HG03196 (cell line): ENCODE results near the gene ST6GALNAC3.

Experiments used
- ATAC-seq: cut with Tn5 transposase; IDR thresholded peaks from one replicate; pipeline ENCODE4 v1.9.1; 2021; ENCODE audit not compliant: unreplicated experiment

ST6GALNAC3 gene

DNA sequence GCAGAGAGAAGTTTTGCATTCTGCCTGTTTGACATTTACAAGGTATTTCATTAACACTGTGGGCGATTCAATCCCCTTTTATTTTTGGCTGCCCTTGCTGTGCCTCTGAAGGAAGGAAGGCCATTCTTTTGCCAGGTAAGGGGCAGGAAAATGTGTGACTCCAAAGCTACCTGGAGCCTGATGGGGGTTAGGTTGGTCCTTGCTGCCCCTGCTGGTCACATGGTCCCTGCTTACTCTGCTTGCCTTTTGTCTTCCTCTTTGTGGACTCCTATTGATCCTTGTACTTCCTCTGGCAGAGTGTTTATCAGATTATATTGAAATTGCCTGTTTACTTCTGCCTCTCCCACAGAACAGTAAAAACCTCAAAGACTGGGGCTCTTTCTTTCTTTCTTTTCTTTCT lies 65.7 kb downstream of the ST6GALNAC3 start:
- no peak for ATAC-seq

DNA sequence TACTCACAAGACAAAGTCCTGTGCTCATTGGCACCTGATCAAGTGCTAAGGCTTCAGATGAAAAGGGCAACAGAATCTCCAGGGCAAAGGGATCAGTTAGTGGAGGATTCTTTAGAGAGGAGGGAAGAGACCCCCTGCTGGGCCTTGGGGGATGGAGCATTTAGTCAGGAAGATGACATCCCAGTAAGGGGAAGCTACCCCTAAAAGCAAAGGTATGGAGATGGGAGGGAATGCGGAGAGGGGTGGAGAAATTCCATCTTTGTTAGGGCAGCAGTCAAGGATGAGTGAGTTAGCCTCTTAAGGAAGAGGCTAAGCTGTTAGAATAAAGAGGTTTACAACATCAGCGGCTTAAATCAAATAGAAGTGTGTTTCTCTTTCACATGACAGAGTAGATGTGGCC lies 67.4 kb downstream of the ST6GALNAC3 start:
- ATAC-seq = no peak

GRCh38 chr1:76142771-76143540 lies 68.4 kb downstream of the ST6GALNAC3 start:
- no peak for ATAC-seq

DNA sequence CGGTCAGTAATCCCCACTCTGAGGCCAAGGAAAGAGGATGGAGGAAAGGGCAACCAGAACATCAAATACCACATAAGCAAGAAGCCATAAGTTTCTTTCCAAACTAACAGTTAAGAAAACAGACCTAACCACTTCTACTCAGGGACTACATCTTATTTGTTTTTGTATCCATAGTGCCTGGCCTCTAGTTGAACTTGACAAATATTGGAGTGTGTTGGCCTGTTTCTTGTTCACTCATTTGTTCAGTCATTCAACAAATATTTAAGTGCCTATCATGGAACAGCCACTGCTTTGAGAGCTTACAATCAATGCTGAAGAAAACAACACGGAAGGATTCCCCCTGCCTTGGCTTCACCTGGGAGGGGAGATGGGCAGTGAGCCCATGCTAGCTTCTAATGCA lies 69.7 kb downstream of the ST6GALNAC3 start:
- ATAC-seq = no peak

- ATAC-seq = no peak
These were observed 70.8 kb downstream of the ST6GALNAC3 start for GRCh38 chr1:76145332-76145731.

DNA sequence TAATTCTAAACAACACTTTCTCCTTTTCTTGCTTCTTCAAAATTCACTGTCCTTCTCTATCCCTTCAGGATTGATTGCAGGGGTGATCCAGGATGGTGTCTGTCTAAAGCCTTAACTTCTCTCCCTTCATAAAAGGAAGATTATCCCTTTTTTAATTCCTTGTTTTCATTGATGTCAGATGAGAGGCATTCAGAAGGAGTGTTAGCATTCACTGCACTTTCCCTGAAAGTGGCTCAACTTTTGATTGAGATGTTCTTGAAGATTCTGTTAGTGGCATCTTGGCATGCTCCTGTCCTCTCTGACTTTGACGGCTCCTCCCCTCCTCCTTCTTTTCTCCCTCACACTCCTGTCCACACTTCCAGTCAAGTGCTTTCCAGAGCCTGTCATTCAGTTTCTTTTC lies 71.6 kb downstream of the ST6GALNAC3 start:
- no peak for ATAC-seq

- no peak for ATAC-seq
These were observed 73.4 kb downstream of the ST6GALNAC3 start for GRCh38 chr1:76147917-76148316.

DNA sequence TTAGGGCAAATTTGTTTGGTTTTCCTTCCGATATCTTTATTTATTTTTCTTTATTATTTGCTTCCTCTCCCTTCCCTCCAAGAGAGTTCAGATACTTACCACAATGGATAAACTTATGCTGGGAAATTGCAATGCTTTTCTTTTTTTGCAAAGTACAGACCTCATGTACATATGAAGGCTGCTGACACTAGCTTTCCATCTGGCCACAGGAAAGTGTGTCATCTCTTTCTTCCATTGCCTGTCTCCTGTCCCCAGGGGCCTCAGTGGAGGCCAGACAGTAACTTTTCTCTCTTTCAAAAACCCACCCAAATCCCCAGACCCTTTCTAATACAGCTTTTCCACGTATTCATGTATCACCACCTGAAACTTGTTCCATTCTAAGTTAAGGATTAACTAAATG lies 73.9 kb downstream of the ST6GALNAC3 start:
- no peak for ATAC-seq

DNA sequence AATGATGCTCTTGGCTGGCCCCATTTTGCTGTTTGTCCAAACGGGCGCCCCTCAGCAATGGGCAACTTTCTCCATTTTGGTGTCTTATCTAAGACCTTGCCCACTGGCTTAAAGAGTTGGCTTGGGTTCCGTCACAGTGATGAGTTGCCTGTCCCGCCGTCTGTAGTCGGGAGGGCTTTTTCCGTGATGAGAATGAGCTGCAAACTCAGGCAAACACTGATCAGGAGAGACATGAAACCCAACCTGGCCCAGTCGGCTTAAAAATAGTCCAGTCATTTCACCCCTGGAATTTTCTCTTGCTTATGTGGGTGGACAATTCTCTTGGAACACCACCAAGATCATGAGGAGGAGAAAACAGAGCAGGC lies 79.3 kb downstream of the ST6GALNAC3 start:
- ATAC-seq = no peak

GRCh38 chr1:76154206-76154956 lies 79.8 kb downstream of the ST6GALNAC3 start:
- ATAC-seq = peak; percentile 97

GRCh38 chr1:76156987-76157386 lies 82.4 kb downstream of the ST6GALNAC3 start:
- ATAC-seq = no peak

DNA sequence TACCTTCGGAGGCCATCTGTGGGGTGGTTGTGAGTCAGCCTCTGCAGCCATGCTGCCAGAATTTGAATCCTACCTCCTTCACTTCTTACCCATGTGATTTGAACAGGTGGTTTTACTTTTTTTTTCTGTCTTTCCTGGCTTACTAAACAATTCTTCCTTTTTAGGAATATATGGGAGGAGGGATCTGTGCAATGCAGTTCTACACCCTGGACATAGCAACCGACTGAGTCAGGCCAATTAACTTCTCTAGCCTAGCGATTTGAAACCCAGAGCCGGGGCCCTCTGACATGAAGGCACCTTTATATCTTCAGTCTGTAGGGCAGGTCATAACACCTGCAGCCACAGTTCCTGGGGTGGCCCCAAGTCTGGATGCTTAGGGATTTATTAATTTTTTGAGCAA lies 83.6 kb downstream of the ST6GALNAC3 start:
- no peak for ATAC-seq

DNA sequence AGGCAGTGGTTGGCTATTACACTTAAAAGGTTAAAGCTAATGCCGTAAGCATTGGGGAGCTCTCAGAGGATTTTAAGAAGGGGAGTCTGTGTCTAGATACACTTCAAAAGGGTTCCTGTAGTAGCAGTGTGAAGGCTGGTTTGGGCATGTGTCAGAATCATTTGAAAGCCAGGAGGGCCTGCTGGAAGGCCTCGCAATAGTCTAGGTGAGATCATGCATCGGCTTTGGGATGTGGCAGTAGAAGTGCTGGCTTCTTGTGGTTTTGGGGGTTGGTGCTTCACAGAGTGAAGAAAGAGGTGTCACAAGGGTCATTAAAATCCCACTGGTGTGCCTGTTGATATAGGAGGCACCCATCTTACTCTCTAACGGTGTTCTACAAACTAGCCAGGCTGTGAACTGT lies 85.7 kb downstream of the ST6GALNAC3 start:
- no peak for ATAC-seq

DNA sequence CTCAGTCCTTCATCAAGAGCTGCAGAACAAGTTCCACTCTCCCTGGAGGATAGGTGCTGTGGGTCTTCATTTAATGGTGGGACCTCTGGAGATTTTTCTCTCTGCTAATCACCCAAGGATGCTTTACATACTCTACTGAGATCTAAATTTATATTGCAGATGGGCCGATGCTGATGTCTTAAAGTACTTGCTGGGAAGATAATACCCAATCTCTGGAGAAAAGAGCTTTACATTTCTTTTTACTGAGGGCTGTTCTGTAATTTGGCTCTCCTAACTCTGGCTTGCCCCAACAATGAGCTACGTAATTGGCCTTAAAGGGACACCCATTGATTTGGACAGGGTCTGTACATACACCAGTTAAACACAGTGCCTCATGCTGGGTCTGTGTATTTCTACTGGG lies 86.9 kb downstream of the ST6GALNAC3 start:
- ATAC-seq = no peak

- no peak for ATAC-seq
These were observed 87.7 kb downstream of the ST6GALNAC3 start for GRCh38 chr1:76162254-76162653.

DNA sequence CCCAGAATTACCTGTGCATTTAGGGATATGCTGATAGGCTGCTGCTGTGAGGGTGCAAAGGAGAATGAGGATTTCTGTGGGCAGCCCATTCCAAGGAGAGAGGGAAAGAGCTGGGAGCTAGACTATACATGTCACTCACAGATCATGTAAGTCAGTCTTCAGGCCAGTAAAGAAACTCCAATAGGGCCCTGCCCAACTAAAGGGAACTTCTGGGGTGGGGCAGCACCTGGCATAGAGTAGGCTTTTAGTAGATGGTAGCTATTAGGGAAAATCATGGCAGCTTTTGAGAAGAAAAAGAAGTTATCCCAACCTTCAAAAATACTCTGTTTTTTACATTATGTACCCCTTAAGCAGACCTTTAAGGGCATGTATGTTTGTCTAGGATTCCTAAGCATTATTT lies 89.6 kb downstream of the ST6GALNAC3 start:
- no peak for ATAC-seq

DNA sequence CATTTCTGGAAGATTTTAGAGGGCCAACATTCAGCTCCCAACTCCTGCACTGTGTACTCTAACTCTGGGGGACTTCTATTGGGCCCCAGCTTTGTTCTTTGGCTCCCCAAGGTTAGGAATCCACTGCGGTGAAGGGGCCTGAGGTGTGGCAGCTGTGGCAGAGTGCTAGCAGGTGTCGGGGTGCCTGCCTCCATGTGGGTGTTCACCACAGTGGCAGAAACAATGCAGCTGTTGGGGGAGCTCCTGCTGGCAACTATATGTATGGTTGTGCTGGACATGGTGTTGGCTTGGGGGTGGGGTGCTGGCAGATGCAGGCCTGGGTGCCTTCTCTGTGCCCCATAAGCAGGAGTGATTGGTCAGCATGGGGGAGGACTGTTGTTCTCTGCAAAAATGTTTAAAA lies 95.5 kb downstream of the ST6GALNAC3 start:
- no peak for ATAC-seq

- no peak for ATAC-seq
These were observed 96.0 kb downstream of the ST6GALNAC3 start for GRCh38 chr1:76170513-76170912.

- no peak for ATAC-seq
These were observed 101.5 kb downstream of the ST6GALNAC3 start for GRCh38 chr1:76176000-76176399.

DNA sequence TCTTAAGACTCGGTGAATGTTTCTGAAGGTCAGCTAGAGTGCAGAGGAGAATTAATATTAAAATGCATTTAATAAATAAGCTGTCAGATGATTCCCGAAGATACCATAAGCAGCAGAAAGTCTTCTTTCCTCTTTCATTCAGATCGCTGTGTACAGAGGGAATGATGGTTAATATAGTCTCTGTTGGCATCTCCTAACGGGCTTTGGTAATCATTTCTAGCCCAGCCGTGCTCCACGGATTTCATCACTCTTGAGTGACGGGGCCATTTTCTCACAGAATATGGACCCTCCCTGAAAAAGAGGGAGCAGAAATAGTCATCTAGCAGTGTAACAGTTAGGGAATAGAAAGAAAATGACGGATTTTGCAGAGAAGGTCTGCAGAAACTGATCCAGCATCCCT lies 103.1 kb downstream of the ST6GALNAC3 start:
- no peak for ATAC-seq

DNA sequence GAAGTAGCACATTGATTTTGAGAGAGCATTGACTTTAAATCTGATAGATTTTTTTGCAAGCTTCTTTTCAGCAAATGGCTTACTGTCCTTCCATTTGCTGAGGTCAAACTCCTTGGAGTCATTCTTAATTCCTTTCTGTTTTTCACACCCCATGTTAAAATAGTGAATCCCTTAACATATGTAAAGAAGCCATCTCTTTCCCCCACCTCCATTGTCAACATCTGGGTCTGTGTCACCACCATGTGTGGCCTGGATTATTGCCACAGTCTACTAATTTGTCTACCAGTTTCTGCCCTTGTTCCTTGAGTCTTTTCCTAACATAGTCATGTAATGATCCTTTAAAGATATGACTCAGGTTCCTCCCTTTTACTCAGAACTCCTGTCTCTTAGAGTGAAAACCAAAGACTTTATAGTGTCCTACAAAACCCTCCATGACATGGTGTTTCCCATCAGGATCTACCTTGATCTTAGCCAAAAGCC lies 104.7 kb downstream of the ST6GALNAC3 start:
- ATAC-seq = no peak

DNA sequence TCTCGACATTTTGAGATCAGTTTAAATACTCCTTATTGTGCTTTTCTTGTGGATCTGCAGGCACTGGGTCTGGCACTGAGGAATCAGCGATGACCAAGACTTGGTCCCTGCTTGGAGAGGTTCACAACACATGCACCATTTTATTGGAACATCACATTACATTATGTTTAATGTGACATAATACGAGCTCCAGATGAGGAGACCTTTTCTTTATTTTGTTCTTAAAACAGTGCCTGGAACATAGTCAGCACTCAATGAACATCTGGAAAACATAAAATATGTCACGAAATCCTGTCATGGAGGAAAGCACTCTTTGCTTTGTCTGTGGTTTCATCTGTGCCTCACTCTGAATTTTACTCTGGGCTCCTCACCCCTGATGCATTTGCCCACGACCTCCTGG lies 110.7 kb downstream of the ST6GALNAC3 start:
- no peak for ATAC-seq
